Caco-2 (cell line): Measurements from ENCODE around the gene CDH9. TPM values are rescaled to one million over a fixed set of nuclear protein-coding genes. Genes with fewer than 3 reads are reported as not detected.

Source experiments
- BruUV-seq: library from RNA; stranded (reverse); fragments of 400-500 nt; replicated peaks from 2 replicates; lab custom pipeline; 2021; lab: Mats Ljungman, UMichigan
- CTCF ChIA-PET: fragments of 300-600 bp; sonication (Branson Sonifier 250); formaldehyde crosslinking; loops from one replicate; lab custom pipeline; 2022; ENCODE audit warnings: antibody characterized with exemption; lab: Charles Lee
- POLR2A ChIA-PET: fragments of 300-600 bp; sonication (Branson Sonifier 250); formaldehyde crosslinking; loops from one replicate; lab custom pipeline; 2022; ENCODE audit warnings: antibody characterized with exemption; lab: Charles Lee
- DNase-seq, 2 experiments: peaks; one replicate each; pipeline versions ENCODE4 v3.0.0 to v3.0.0-alpha.2; 2020 to 2022
- H3K27me3 ChIP-seq: replicated peaks from 2 replicates; pipeline ENCODE4 v1.6.0; 2011; ENCODE audit warnings: low read length; ENCODE audit not compliant: control insufficient read depth, insufficient read depth
- H3K36me3 ChIP-seq: 2 replicates; pipeline ENCODE4 v1.5.1; 2011; ENCODE audit warnings: low read length; ENCODE audit not compliant: control insufficient read depth, insufficient read depth
- H3K4me1 ChIP-seq: fragments of 250-450 bp; sonication (Bioruptor Pico); 2 replicates; pipeline ENCODE4 v1.5.1; 2020; ENCODE audit warnings: mild to moderate bottlenecking
- H3K4me3 ChIP-seq: 2 replicates; pipeline ENCODE4 v1.5.1; 2011; ENCODE audit warnings: low read depth, mild to moderate bottlenecking, control low read depth, low read length
- H3K9me3 ChIP-seq: fragments of 250-450 bp; sonication (Bioruptor Pico); 2 replicates; pipeline ENCODE4 v1.5.1; 2020; ENCODE audit warnings: mild to moderate bottlenecking, moderate library complexity
- H3K27ac Mint-ChIP-seq: one replicate; pipeline ENCODE4 v1.8.0; 2022; ENCODE audit warnings: mixed read lengths; ENCODE audit not compliant: unreplicated experiment
- H3K27me3 Mint-ChIP-seq: one replicate; pipeline ENCODE4 v1.8.0; 2022; ENCODE audit warnings: mixed read lengths; ENCODE audit not compliant: insufficient read depth, unreplicated experiment
- H3K36me3 Mint-ChIP-seq: one replicate; pipeline ENCODE4 v1.8.0; 2022; ENCODE audit warnings: mild to moderate bottlenecking, mixed read lengths; ENCODE audit not compliant: insufficient read depth, unreplicated experiment
- H3K4me1 Mint-ChIP-seq: one replicate; pipeline ENCODE4 v1.8.0; 2022; ENCODE audit warnings: low read depth, mixed read lengths; ENCODE audit not compliant: unreplicated experiment
- H3K4me3 Mint-ChIP-seq: one replicate; pipeline ENCODE4 v1.8.0; 2022; ENCODE audit warnings: mild to moderate bottlenecking, moderate library complexity, mixed read lengths; ENCODE audit not compliant: unreplicated experiment
- H3K9me3 Mint-ChIP-seq: one replicate; pipeline ENCODE4 v1.8.0; 2022; ENCODE audit warnings: mixed read lengths; ENCODE audit not compliant: unreplicated experiment
- CTCF ChIP-seq, 2 experiments: fragments of 200-600 bp in 1 of 2; IDR thresholded peaks; 1 replicate in 1 of 2; 2 replicates in 1 of 2; pipeline versions ENCODE4 v1.5.1 to v1.8.0; 2011 to 2022; ENCODE audit warnings: antibody characterized with exemption in 1 of 2, control low read depth in 1 of 2, inconsistent platforms in 1 of 2, low read depth in 1 of 2, low read length in 1 of 2, mild to moderate bottlenecking in 1 of 2, moderate library complexity in 1 of 2; ENCODE audit not compliant: insufficient read depth in 1 of 2, severe bottlenecking in 1 of 2, unreplicated experiment in 1 of 2
- intact Hi-C: fragments of 100-400 bp; cut with micrococcal nuclease; formaldehyde crosslinking; loops from one replicate; pipeline ENCODE4 v1.10.0; 2022; ENCODE audit not compliant: unreplicated experiment
- total RNA-seq: library from RNA; stranded (reverse); gene quantifications from 2 replicates; pipeline ENCODE4 v1.2.3, GENCODE V29; 2022

Gene CDH9
- total RNA-seq, 1 experiment from 2014 or later: not detected

GRCh38 chr5:27010646-27011045 lies 27.7 kb downstream of the CDH9 start:
- H3K27me3 Mint-ChIP-seq: no peaks in the 10 kb centered on the region
- no peaks in the 10 kb centered on the region for H3K9me3 ChIP-seq
- H3K4me1 Mint-ChIP-seq: no peaks in the 10 kb centered on the region
- H3K4me3 Mint-ChIP-seq: no peak overlapping the region
- DNase-seq: no peak
- no peak overlapping the region for H3K4me3 ChIP-seq
- POLR2A ChIA-PET: no interaction called here
- intact Hi-C loops: no loop called here
- no peaks in the 10 kb centered on the region for H3K36me3 ChIP-seq
- H3K36me3 Mint-ChIP-seq: no peaks in the 10 kb centered on the region
- no peaks in the 10 kb centered on the region for H3K9me3 Mint-ChIP-seq
- CTCF ChIA-PET: no interaction called here
- no TSS peak for BruUV-seq
- H3K4me1 ChIP-seq: no peaks in the 10 kb centered on the region
- no peak for TF ChIP-seq CTCF (IDR thresholded peaks at IDR 0.05; ENCODE audit: insufficient read depth in 1 of 2, low read depth in 1 of 2, low read length in 1 of 2, severe bottlenecking in 1 of 2, unreplicated experiment in 1 of 2)
- no peak overlapping the region for H3K27ac Mint-ChIP-seq
- H3K27me3 ChIP-seq: no peaks in the 10 kb centered on the region

GRCh38 chr5:27009540-27009915 lies 28.9 kb downstream of the CDH9 start:
- no peaks in the 10 kb centered on the region for H3K27me3 Mint-ChIP-seq
- no peaks in the 10 kb centered on the region for H3K9me3 ChIP-seq
- no peaks in the 10 kb centered on the region for H3K36me3 ChIP-seq
- TF ChIP-seq CTCF (IDR thresholded peaks at IDR 0.05; ENCODE audit: insufficient read depth in 1 of 2, low read depth in 1 of 2, low read length in 1 of 2, severe bottlenecking in 1 of 2, unreplicated experiment in 1 of 2): no peak
- intact Hi-C loops: no loop called here
- H3K4me3 Mint-ChIP-seq: no peak overlapping the region
- H3K4me3 ChIP-seq: no peak overlapping the region
- no peaks in the 10 kb centered on the region for H3K4me1 ChIP-seq
- H3K27ac Mint-ChIP-seq: no peak overlapping the region
- no peaks in the 10 kb centered on the region for H3K9me3 Mint-ChIP-seq
- H3K27me3 ChIP-seq: no peaks in the 10 kb centered on the region
- no peak for DNase-seq
- no TSS peak for BruUV-seq
- H3K4me1 Mint-ChIP-seq: no peaks in the 10 kb centered on the region
- ChIA-PET CTCF (no interaction called here), POLR2A (no interaction called here)
- H3K36me3 Mint-ChIP-seq: no peaks in the 10 kb centered on the region

- DNase-seq: no peak
- H3K9me3 Mint-ChIP-seq: peaks cover 6% of the 10 kb centered on the region
- POLR2A ChIA-PET: no interaction called here
- no peak overlapping the region for H3K27ac Mint-ChIP-seq
- no peak for TF ChIP-seq CTCF (IDR thresholded peaks at IDR 0.05; ENCODE audit: insufficient read depth in 1 of 2, low read depth in 1 of 2, low read length in 1 of 2, severe bottlenecking in 1 of 2, unreplicated experiment in 1 of 2)
- no peak overlapping the region for H3K4me3 ChIP-seq
- no peaks in the 10 kb centered on the region for H3K36me3 ChIP-seq
- CTCF ChIA-PET: no interaction called here
- no peaks in the 10 kb centered on the region for H3K27me3 ChIP-seq
- peaks cover 4% of the 10 kb centered on the region for H3K27me3 Mint-ChIP-seq
- BruUV-seq: no TSS peak
- intact Hi-C loops: no loop called here
- no peaks in the 10 kb centered on the region for H3K4me1 Mint-ChIP-seq
- H3K4me3 Mint-ChIP-seq: no peak overlapping the region
- H3K4me1 ChIP-seq: no peaks in the 10 kb centered on the region
- no peaks in the 10 kb centered on the region for H3K9me3 ChIP-seq
- no peaks in the 10 kb centered on the region for H3K36me3 Mint-ChIP-seq
These were observed 29.5 kb downstream of the CDH9 start for GRCh38 chr5:27008604-27009539.
